Muscle of leg (tissue), 11 donors: ENCODE data around the gene ZNF280C. TPM values are rescaled to one million over a fixed set of nuclear protein-coding genes. Genes with fewer than 3 reads are reported as not detected.

Source experiments
- DNase-seq: peaks from one replicate; pipeline ENCODE4 v3.0.0; 2013
- H3K27ac ChIP-seq: one replicate; pipeline ENCODE4 v1.5.1; 2013; ENCODE audit warnings: mild to moderate bottlenecking, low read length, control low read depth
- H3K27me3 ChIP-seq: one replicate; pipeline ENCODE4 v1.6.1; 2013; ENCODE audit warnings: low read length; ENCODE audit not compliant: control insufficient read depth, insufficient read depth
- H3K36me3 ChIP-seq: one replicate; pipeline ENCODE4 v1.6.1; 2013; ENCODE audit warnings: low read length; ENCODE audit not compliant: control insufficient read depth, insufficient read depth
- H3K4me1 ChIP-seq: one replicate; pipeline ENCODE4 v1.6.1; 2013; ENCODE audit warnings: low read length; ENCODE audit not compliant: control insufficient read depth, insufficient read depth
- H3K4me3 ChIP-seq: one replicate; pipeline ENCODE4 v1.5.1; 2013; ENCODE audit warnings: low read length, control low read depth
- H3K9me3 ChIP-seq: replicated peaks from 2 replicates; pipeline ENCODE4 v1.6.1; 2013; ENCODE audit warnings: low read depth, low read length; ENCODE audit not compliant: control insufficient read depth
- WGBS: methylation state at CpG from one replicate; pipeline ENCODE4 v1.1.5; 2013; ENCODE audit warnings: missing lambda C conversion rate; ENCODE audit not compliant: insufficient coverage; 5-methylcytosine and 5-hydroxymethylcytosine counted together
- polyA plus RNA-seq, 8 donors: library from polyadenylated mRNA; unstranded; fragments of 120-200 nt; gene quantifications; one replicate each; pipeline versions ENCODE4 v1.2.1 to v1.2.3, GENCODE V29; 2013; ENCODE audit warnings: inconsistent platforms in 1 of 8, low replicate concordance in 1 of 8; ENCODE audit not compliant: insufficient read length in 8 of 8, insufficient read depth in 1 of 8
- total RNA-seq: library from RNA; stranded (reverse); fragments of 120-200 nt; gene quantifications from one replicate; pipeline ENCODE4 v1.2.4, GENCODE V29; 2013

Gene ZNF280C
- total and polyA plus RNA-seq, 9 donors: 3.9 to 8.3 (median 5.6) TPM

DNA sequence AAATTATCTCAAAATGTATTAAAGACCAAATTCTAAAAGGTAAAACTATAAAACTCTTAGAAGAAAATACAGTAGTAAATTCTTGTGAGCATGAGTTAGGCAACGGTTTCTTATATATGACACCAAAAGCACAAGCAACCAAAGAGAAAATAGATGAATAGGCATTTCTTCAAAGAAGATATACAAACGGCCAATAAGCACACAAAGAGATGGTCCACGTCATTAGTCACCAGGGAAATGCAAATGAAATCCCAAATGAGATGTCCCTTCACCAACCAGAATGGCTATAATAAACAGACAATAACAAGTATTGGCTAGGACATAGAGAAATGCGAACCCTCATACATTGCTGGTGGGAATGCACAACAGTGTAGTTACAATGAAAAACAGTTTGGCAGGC lies 52.4 kb downstream of the ZNF280C start:
- DNase-seq: no peak
- Histone ChIP-seq H3K36me3 (peaks cover 16% of the 10 kb centered on the region), H3K9me3 (no peaks in the 10 kb centered on the region), H3K4me3 (no peak overlapping the region), H3K4me1 (no peaks in the 10 kb centered on the region), H3K27ac (no peak overlapping the region), H3K27me3 (no peaks in the 10 kb centered on the region)
- no CpG with 5 or more reads among the region's 4 CpGs for WGBS

GRCh38 chrX:130213376-130213775 lies 55.3 kb downstream of the ZNF280C start:
- H3K4me1 ChIP-seq: no peaks in the 10 kb centered on the region
- no peak overlapping the region for H3K27ac ChIP-seq
- no peaks in the 10 kb centered on the region for H3K9me3 ChIP-seq
- H3K36me3 ChIP-seq: peaks cover 15% of the 10 kb centered on the region
- no peak overlapping the region for H3K4me3 ChIP-seq
- no peak for DNase-seq
- H3K27me3 ChIP-seq: no peaks in the 10 kb centered on the region
- WGBS: no CpG with 5 or more reads among the region's 2 CpGs

GRCh38 chrX:130212371-130212770 lies 56.3 kb downstream of the ZNF280C start:
- Histone ChIP-seq H3K4me1 (no peaks in the 10 kb centered on the region), H3K27ac (no peak overlapping the region), H3K4me3 (no peak overlapping the region), H3K36me3 (peaks cover 15% of the 10 kb centered on the region), H3K27me3 (no peaks in the 10 kb centered on the region), H3K9me3 (no peaks in the 10 kb centered on the region)
- no peak for DNase-seq
- no CpG with 5 or more reads among the region's 1 CpG for WGBS

- no peak for DNase-seq
- Histone ChIP-seq H3K4me1 (no peaks in the 10 kb centered on the region), H3K27me3 (no peaks in the 10 kb centered on the region), H3K4me3 (no peak overlapping the region), H3K27ac (no peak overlapping the region), H3K36me3 (peaks cover 19% of the 10 kb centered on the region), H3K9me3 (no peaks in the 10 kb centered on the region)
- WGBS: 88% methylated on average over 3 of the region's 4 CpGs
These were observed 57.1 kb downstream of the ZNF280C start for GRCh38 chrX:130211415-130212186.

GRCh38 chrX:130204647-130205046 lies 64.1 kb downstream of the ZNF280C start:
- DNase-seq: no peak
- Histone ChIP-seq H3K27ac (no peak overlapping the region), H3K36me3 (peaks cover 8% of the 10 kb centered on the region), H3K9me3 (no peaks in the 10 kb centered on the region), H3K4me1 (no peaks in the 10 kb centered on the region), H3K4me3 (no peak overlapping the region), H3K27me3 (no peaks in the 10 kb centered on the region)
- 73% methylated on average over 1 of the region's 1 CpG for WGBS

DNA sequence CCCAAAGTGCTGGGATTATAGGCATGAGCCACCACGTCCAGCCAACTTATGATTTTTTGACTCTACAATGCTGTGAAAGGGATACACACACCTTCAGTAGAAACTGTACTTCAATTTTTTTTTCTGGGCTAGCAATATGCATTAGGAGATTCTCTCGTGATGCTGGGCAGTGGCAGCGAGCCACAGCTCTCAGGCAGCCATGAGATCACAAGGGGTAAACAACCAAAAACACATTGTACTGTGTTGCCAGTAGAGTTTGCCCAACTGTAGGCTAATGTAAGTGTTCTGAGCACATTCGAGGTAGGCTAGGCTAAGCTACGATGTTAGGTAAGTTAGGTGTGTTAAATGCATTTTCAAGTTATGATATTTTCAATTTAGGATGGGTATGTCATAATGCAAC lies 71.2 kb downstream of the ZNF280C start:
- no peak overlapping the region for H3K27ac ChIP-seq
- H3K36me3 ChIP-seq: no peaks in the 10 kb centered on the region
- H3K27me3 ChIP-seq: peaks cover 2% of the 10 kb centered on the region
- 72% methylated on average over 2 of the region's 5 CpGs for WGBS
- no peaks in the 10 kb centered on the region for H3K9me3 ChIP-seq
- DNase-seq: no peak
- H3K4me1 ChIP-seq: no peaks in the 10 kb centered on the region
- H3K4me3 ChIP-seq: no peak overlapping the region

- Histone ChIP-seq H3K27me3 (peaks cover 4% of the 10 kb centered on the region), H3K4me3 (no peak overlapping the region), H3K9me3 (no peaks in the 10 kb centered on the region), H3K27ac (no peak overlapping the region), H3K4me1 (no peaks in the 10 kb centered on the region), H3K36me3 (no peaks in the 10 kb centered on the region)
- 72% methylated on average over 4 of the region's 7 CpGs for WGBS
- no peak for DNase-seq
These were observed 72.2 kb downstream of the ZNF280C start for GRCh38 chrX:130196466-130196865.

- Histone ChIP-seq H3K27ac (no peak overlapping the region), H3K4me3 (no peak overlapping the region), H3K27me3 (peaks cover 6% of the 10 kb centered on the region), H3K9me3 (no peaks in the 10 kb centered on the region), H3K36me3 (no peaks in the 10 kb centered on the region), H3K4me1 (no peaks in the 10 kb centered on the region)
- DNase-seq: no peak
- 88% methylated on average over 3 of the region's 4 CpGs for WGBS
These were observed 77.9 kb downstream of the ZNF280C start for GRCh38 chrX:130190801-130191200.

- Histone ChIP-seq H3K27ac (no peak overlapping the region), H3K27me3 (peaks cover 4% of the 10 kb centered on the region), H3K4me3 (no peak overlapping the region), H3K4me1 (no peaks in the 10 kb centered on the region), H3K36me3 (no peaks in the 10 kb centered on the region), H3K9me3 (no peaks in the 10 kb centered on the region)
- 48% methylated on average over 2 of the region's 4 CpGs for WGBS
- DNase-seq: peak; percentile 69
These were observed 82.0 kb downstream of the ZNF280C start for GRCh38 chrX:130186651-130187050.

DNA sequence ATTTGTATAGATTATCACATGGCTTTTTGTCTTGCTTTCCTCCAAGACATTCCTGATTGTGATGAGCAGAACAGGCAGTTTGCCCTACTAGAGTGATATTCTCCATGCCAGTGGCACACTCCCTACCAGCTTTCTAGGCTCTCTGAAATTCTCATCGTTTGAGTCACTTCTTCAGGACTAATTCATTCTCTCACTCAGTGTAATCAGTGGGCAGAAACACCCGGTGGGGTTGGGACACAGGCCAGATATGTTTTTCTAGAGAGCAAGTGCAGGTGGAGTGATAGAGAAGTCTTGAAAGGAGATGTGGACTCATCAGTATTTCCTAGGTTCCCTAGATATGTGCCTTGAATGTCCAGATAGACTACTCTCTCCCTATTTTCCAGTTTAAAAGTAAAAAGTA lies 83.8 kb downstream of the ZNF280C start:
- WGBS: no CpG with 5 or more reads among the region's 2 CpGs
- Histone ChIP-seq H3K9me3 (no peaks in the 10 kb centered on the region), H3K27me3 (peaks cover 5% of the 10 kb centered on the region)

DNA sequence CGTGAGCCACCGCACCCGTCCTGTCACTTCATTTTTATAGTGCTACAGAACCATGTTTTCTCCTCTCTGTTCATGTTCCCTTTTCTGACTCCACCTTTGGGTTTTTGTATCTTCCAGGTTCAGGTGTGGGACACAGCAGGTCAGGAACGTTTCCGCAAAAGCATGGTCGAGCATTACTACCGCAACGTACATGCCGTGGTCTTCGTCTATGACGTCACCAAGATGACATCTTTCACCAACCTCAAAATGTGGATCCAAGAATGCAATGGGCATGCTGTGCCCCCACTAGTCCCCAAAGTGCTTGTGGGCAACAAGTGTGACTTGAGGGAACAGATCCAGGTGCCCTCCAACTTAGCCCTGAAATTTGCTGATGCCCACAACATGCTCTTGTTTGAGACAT lies 84.5 kb downstream of the ZNF280C start:
- no peak overlapping the region for H3K27ac ChIP-seq
- 84% methylated on average over 11 of the region's 11 CpGs for WGBS
- no peak for DNase-seq
- no peaks in the 10 kb centered on the region for H3K9me3 ChIP-seq
- no peaks in the 10 kb centered on the region for H3K36me3 ChIP-seq
- H3K27me3 ChIP-seq: peaks cover 5% of the 10 kb centered on the region
- H3K4me1 ChIP-seq: no peaks in the 10 kb centered on the region
- H3K4me3 ChIP-seq: no peak overlapping the region

More for the DNA sequence above, 83.8 kb downstream of the ZNF280C start:
- Histone ChIP-seq H3K4me1 (no peaks in the 10 kb centered on the region), H3K27ac (no peak overlapping the region), H3K4me3 (no peak overlapping the region), H3K36me3 (no peaks in the 10 kb centered on the region)
- DNase-seq: no peak
